MCF 10A (cell line): Measurements from ENCODE around the gene HMBS. TPM values are rescaled to one million over a fixed set of nuclear protein-coding genes. Genes with fewer than 3 reads are reported as not detected.

Experiments
- BruUV-seq: library from RNA; stranded (reverse); fragments of 400-500 nt; replicated peaks from 2 replicates; lab custom pipeline; 2021; lab: Mats Ljungman, UMichigan
- CTCF ChIA-PET: fragments of 300-600 bp; sonication (Branson Sonifier 250); formaldehyde crosslinking; extraction: SDS; loops from one replicate; lab custom pipeline; 2021; ENCODE audit warnings: antibody characterized with exemption, inconsistent platforms; lab: Yijun Ruan, JAX
- POLR2A ChIA-PET: fragments of 300-600, 350-650 bp; sonication (Branson Sonifier 250); formaldehyde crosslinking; extraction: SDS; loops from one replicate; lab custom pipeline; 2020; ENCODE audit warnings: antibody characterized with exemption, inconsistent platforms; lab: Yijun Ruan, JAX
- DNase-seq: peaks from one replicate; pipeline ENCODE4 v3.0.0-alpha.2; 2018; ENCODE audit not compliant: unreplicated experiment
- H3K27ac Mint-ChIP-seq: one replicate; pipeline ENCODE4 v1.8.0; 2022; ENCODE audit warnings: mild to moderate bottlenecking, low read depth, mixed read lengths; ENCODE audit not compliant: unreplicated experiment
- H3K27me3 Mint-ChIP-seq: one replicate; pipeline ENCODE4 v1.8.0; 2022; ENCODE audit warnings: mixed read lengths; ENCODE audit not compliant: insufficient read depth, unreplicated experiment
- H3K36me3 Mint-ChIP-seq: one replicate; pipeline ENCODE4 v1.8.0; 2022; ENCODE audit warnings: mild to moderate bottlenecking, moderate library complexity, mixed read lengths; ENCODE audit not compliant: insufficient read depth, unreplicated experiment
- H3K4me1 Mint-ChIP-seq: one replicate; pipeline ENCODE4 v1.8.0; 2022; ENCODE audit warnings: mixed read lengths; ENCODE audit not compliant: insufficient read depth, unreplicated experiment
- H3K4me3 Mint-ChIP-seq: one replicate; pipeline ENCODE4 v1.8.0; 2022; ENCODE audit warnings: mild to moderate bottlenecking, moderate library complexity, mixed read lengths; ENCODE audit not compliant: unreplicated experiment
- H3K9me3 Mint-ChIP-seq: one replicate; pipeline ENCODE4 v1.8.0; 2022; ENCODE audit warnings: mixed read lengths; ENCODE audit not compliant: unreplicated experiment
- CTCF ChIP-seq: fragments of 200-600 bp; IDR thresholded peaks from one replicate; pipeline ENCODE4 v1.8.0; 2022; ENCODE audit warnings: antibody characterized with exemption, mild to moderate bottlenecking; ENCODE audit not compliant: unreplicated experiment
- intact Hi-C: fragments of 100-400 bp; cut with micrococcal nuclease; formaldehyde crosslinking; loops from 2 replicates; pipeline ENCODE4 v1.14.1; 2022
- total RNA-seq: library from RNA; stranded (reverse); gene quantifications from 2 replicates; pipeline ENCODE4 v1.2.3, GENCODE V29; 2022

HMBS gene
- total RNA-seq, 1 experiment from 2014 or later = 51.3 TPM

- Mint-ChIP-seq H3K4me1 (peaks cover 13% of the 10 kb centered on the region), H3K4me3 (peak overlapping the region; percentile 76), H3K36me3 (peaks cover 24% of the 10 kb centered on the region), H3K9me3 (no peaks in the 10 kb centered on the region), H3K27me3 (no peaks in the 10 kb centered on the region), H3K27ac (peak overlapping the region; percentile 57)
- ChIA-PET POLR2A (interaction anchor here (0.5 to 9.3 kb wide), 6 partner anchors 13 to 110 kb away, joined by 3 to 149 read pairs (median 4); partner anchors contain the start of genes HINFP, RPS25 and TRAPPC4), CTCF (interaction anchor here (0.5 to 1.7 kb wide), 6 partner anchors 14 to 225 kb away, joined by 3 to 10 read pairs (median 3); partner anchors contain the start of genes CBL and CXCR5)
- intact Hi-C loops = loop anchor here (1.0 to 10.0 kb wide), 2 partner anchors 13 to 176 kb away; partner anchors contain the start of gene HINFP
- BruUV-seq = TSS peak; percentile 19
- DNase-seq = peak; percentile 77
- TF ChIP-seq CTCF = no peak
Measured at GRCh38 chr11:119108146-119108856, 23.6 kb downstream of the HMBS start.

DNA sequence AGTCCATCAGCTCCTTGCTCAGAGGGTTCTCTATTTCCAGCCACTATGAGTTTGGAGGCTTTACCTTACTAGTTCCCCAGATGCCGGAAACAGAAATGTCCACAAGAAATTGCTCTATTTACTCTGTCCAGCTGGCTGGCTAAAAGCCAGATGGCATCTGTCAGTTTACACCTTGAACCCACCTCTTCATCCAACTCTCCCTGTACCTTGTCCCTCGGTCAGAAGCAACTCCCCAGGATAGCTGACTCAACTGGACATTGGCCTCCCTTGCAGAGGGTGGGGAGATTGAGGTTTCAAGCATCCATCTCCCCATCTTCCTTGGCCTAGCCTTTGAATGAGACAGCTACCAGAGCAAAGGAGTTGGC is 24.2 kb downstream of the HMBS start:
- peak overlapping the region; percentile 57 for H3K27ac Mint-ChIP-seq
- ChIA-PET POLR2A (interaction anchor here (0.5 to 9.3 kb wide), 7 partner anchors 12 to 90 kb away, joined by 3 to 149 read pairs (median 4); partner anchors contain the start of genes HINFP, RPS25, TRAPPC4 and VPS11), CTCF (interaction anchor here (0.5 to 1.7 kb wide), 6 partner anchors 14 to 225 kb away, joined by 3 to 10 read pairs (median 3); partner anchors contain the start of genes CBL and CXCR5)

DNA sequence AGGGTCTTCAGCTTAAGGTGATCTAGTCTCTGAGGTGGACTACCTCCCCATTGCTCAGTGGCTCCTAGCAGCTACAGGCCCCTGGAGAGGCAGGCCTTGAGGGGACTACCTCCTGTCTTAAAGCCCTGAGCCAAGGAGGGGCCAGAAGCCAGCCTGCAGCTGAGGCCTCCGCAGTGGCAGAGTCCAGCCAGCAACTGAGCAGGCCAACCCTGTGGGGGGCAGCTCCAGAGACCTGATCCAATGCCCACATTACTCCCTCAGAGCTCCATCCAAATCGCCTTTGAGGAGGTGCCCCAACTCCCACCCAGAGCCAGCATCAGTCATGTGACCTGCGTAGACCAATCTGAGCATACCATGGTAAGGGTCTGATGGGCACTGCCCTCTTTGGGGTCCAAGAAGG is 25.2 kb downstream of the HMBS start:
- H3K9me3 Mint-ChIP-seq = no peaks in the 10 kb centered on the region
- POLR2A ChIA-PET = interaction anchor here (1.0 to 9.3 kb wide), 3 partner anchors 11 to 42 kb away, joined by 4 to 149 read pairs (median 4); partner anchors contain the start of genes HINFP and VPS11
- no peak overlapping the region for H3K4me3 Mint-ChIP-seq
- DNase-seq = no peak
- H3K4me1 Mint-ChIP-seq = peaks cover 13% of the 10 kb centered on the region
- H3K27ac Mint-ChIP-seq = no peak overlapping the region
- intact Hi-C loops = loop anchor here (10.0 kb wide), 1 partner anchor 175 kb away; no protein-coding TSS in a partner anchor
- BruUV-seq = no TSS peak
- CTCF ChIA-PET = interaction anchor here (0.6 to 1.7 kb wide), 9 partner anchors 9 to 178 kb away, joined by 3 to 10 read pairs (median 3); a partner anchor contains a TSS
- H3K27me3 Mint-ChIP-seq = no peaks in the 10 kb centered on the region
- TF ChIP-seq CTCF = no peak
- peaks cover 36% of the 10 kb centered on the region for H3K36me3 Mint-ChIP-seq

More for the DNA sequence above, 24.2 kb downstream of the HMBS start:
- Mint-ChIP-seq H3K9me3 (no peaks in the 10 kb centered on the region), H3K4me3 (peak overlapping the region; percentile 76), H3K27me3 (no peaks in the 10 kb centered on the region), H3K4me1 (peaks cover 13% of the 10 kb centered on the region), H3K36me3 (peaks cover 28% of the 10 kb centered on the region)
- no TSS peak for BruUV-seq
- intact Hi-C loops = loop anchor here (1.0 to 10.0 kb wide), 2 partner anchors 12 to 176 kb away; partner anchors contain the start of gene HINFP
- no peak for DNase-seq
- TF ChIP-seq CTCF = no peak

DNA sequence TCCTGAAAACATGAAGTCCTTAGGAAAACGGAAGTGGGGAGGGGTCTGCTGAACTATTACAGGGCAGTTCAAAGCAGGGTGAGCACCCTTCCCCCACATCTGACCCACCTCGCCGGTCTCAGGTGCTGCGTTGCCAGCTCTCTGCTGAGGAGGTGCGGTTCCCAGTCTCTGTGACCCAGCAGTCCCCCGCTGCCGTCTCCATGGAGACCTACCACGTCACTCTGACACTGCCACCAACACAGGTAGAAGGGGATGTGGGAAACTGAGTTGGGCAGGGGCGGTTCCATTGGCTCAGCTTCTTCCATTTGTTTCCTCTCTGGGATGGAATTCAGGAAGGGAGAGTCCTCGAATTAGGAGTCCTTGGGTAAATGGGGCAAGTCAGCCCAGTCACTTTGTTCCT is 25.8 kb downstream of the HMBS start:
- POLR2A ChIA-PET = interaction anchor here (1.1 to 9.3 kb wide), 2 partner anchors 11 to 16 kb away, joined by 4 to 149 read pairs; partner anchors contain the start of gene HINFP
- H3K4me3 Mint-ChIP-seq = no peak overlapping the region
- H3K27ac Mint-ChIP-seq = no peak overlapping the region
- H3K36me3 Mint-ChIP-seq = peaks cover 42% of the 10 kb centered on the region
- CTCF ChIA-PET = interaction anchor here (0.6 to 1.3 kb wide), 4 partner anchors 8 to 177 kb away, joined by 3 read pairs; no protein-coding TSS in a partner anchor
- no peaks in the 10 kb centered on the region for H3K9me3 Mint-ChIP-seq
- BruUV-seq = no TSS peak
- intact Hi-C loops = no loop called here
- no peaks in the 10 kb centered on the region for H3K27me3 Mint-ChIP-seq
- DNase-seq = no peak
- TF ChIP-seq CTCF = no peak
- H3K4me1 Mint-ChIP-seq = peaks cover 13% of the 10 kb centered on the region
